GM10248 (cell line): ENCODE data around the gene NFASC.

Experiments
- CTCF ChIA-PET: fragments of 300-600 bp; sonication (Branson Sonifier 250); formaldehyde crosslinking; extraction: SDS; loops from one replicate; lab custom pipeline; 2021; ENCODE audit warnings: antibody characterized with exemption; lab: Yijun Ruan, JAX
- POLR2A ChIA-PET: fragments of 350-650 bp; sonication (Branson Sonifier 250); formaldehyde crosslinking; extraction: SDS; loops from one replicate; lab custom pipeline; 2020; ENCODE audit warnings: antibody characterized with exemption; lab: Yijun Ruan, JAX
- DNase-seq: peaks from one replicate; pipeline ENCODE4 v3.0.0; 2012; ENCODE audit errors: extremely low spot score
- CTCF ChIP-seq: IDR thresholded peaks from 2 replicates; pipeline ENCODE4 v1.5.1; 2012; ENCODE audit warnings: mild to moderate bottlenecking, low read depth; ENCODE audit errors: extremely low read depth, missing control alignments, control extremely low read depth

The NFASC gene

GRCh38 chr1:204990059-204990664, 119.5 kb downstream of the NFASC start:
- POLR2A ChIA-PET: no interaction called here
- DNase-seq: no peak
- CTCF ChIA-PET: interaction anchor here (0.6 to 10.7 kb wide), 40 partner anchors 8 to 534 kb away, joined by 3 to 150 read pairs (median 5); partner anchors contain the start of gene TMEM81
- no peak for TF ChIP-seq CTCF

- ChIA-PET CTCF (interaction anchor here (0.8 to 10.7 kb wide), 11 partner anchors 11 to 533 kb away, joined by 3 to 150 read pairs (median 15); no protein-coding TSS in a partner anchor), POLR2A (no interaction called here)
- DNase-seq: no peak
- no peak for TF ChIP-seq CTCF
These were observed 120.2 kb downstream of the NFASC start for GRCh38 chr1:204990721-204991341.

- peak; percentile 56 for DNase-seq
- ChIA-PET POLR2A (no interaction called here), CTCF (interaction anchor here (0.8 to 10.7 kb wide), 7 partner anchors 11 to 264 kb away, joined by 3 to 150 read pairs (median 23); no protein-coding TSS in a partner anchor)
- no peak for TF ChIP-seq CTCF
These were observed 120.7 kb downstream of the NFASC start for GRCh38 chr1:204991342-204991844.

GRCh38 chr1:204992201-204992997, 121.7 kb downstream of the NFASC start:
- ChIA-PET POLR2A (no interaction called here), CTCF (interaction anchor here (1.0 to 10.7 kb wide), 6 partner anchors 10 to 263 kb away, joined by 3 to 150 read pairs (median 18); no protein-coding TSS in a partner anchor)
- no peak for DNase-seq
- TF ChIP-seq CTCF: no peak

GRCh38 chr1:204992998-204993314, 122.3 kb downstream of the NFASC start:
- no peak for TF ChIP-seq CTCF
- ChIA-PET CTCF (interaction anchor here (1.0 to 10.7 kb wide), 5 partner anchors 16 to 262 kb away, joined by 3 to 150 read pairs (median 12); no protein-coding TSS in a partner anchor), POLR2A (no interaction called here)
- no peak for DNase-seq
